ENCODE data around the gene TBKBP1.

DNA sequence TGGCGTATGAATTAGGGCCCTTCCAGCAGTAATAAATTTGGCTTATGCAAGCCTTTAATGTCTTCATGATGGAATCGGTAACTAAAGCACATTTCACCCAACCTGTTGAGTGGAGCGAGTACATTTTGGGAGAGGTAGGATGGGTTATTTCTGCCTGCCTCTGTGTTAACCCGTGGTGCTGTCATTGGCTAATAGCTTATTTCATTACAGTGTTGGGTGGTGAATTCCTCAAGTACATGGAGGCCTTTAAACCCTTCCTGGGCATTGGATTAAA, 17.8 kb upstream of the TBKBP1 start:
- TF ChIP-seq, protein P1, sequence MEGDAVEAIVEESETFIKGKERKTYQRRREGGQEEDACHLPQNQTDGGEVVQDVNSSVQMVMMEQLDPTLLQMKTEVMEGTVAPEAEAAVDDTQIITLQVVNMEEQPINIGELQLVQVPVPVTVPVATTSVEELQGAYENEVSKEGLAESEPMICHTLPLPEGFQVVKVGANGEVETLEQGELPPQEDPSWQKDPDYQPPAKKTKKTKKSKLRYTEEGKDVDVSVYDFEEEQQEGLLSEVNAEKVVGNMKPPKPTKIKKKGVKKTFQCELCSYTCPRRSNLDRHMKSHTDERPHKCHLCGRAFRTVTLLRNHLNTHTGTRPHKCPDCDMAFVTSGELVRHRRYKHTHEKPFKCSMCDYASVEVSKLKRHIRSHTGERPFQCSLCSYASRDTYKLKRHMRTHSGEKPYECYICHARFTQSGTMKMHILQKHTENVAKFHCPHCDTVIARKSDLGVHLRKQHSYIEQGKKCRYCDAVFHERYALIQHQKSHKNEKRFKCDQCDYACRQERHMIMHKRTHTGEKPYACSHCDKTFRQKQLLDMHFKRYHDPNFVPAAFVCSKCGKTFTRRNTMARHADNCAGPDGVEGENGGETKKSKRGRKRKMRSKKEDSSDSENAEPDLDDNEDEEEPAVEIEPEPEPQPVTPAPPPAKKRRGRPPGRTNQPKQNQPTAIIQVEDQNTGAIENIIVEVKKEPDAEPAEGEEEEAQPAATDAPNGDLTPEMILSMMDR (IDR thresholded peaks at IDR 0.05; ENCODE audit: borderline replicate concordance, extremely low read depth, low read length, poor library complexity, severe bottlenecking), result no peak
- TF ChIP-seq EZH2 (IDR thresholded peaks at IDR 0.05; ENCODE audit: borderline replicate concordance, low read depth, low read length, severe bottlenecking), result no peak
